Tibial artery (tissue), 4 donors: ENCODE results near the gene CLCN1.
A peak's percentile ranks its signal among the peaks of the same experiment; 100 is the strongest.

Experiments used
- DNase-seq, 2 donors: peaks; one replicate each; pipeline ENCODE4 v3.0.0-alpha.2; 2019
- H3K27ac ChIP-seq, 2 donors: fragments of 200-600 bp; sonication (generic) in 1 of 2; 1 replicate in 1 of 2; 2 replicates in 1 of 2; pipeline ENCODE4 v1.5.1; 2018 to 2019; ENCODE audit warnings: mild to moderate bottlenecking in 1 of 2
- H3K27me3 ChIP-seq, 2 donors: fragments of 200-600 bp; sonication (generic) in 1 of 2; one replicate each; pipeline versions ENCODE4 v1.5.1 to v1.6.0; 2016 to 2019
- H3K36me3 ChIP-seq, 3 donors: fragments of 200-600 bp; sonication (generic) in 2 of 3; one replicate each; pipeline ENCODE4 v1.5.1; 2016 to 2019; ENCODE audit warnings: mild to moderate bottlenecking in 2 of 3
- H3K4me1 ChIP-seq, 4 donors: fragments of 200-600 bp; sonication (generic) in 2 of 4; 1 replicate in 3 of 4; 2 replicates in 1 of 4; pipeline ENCODE4 v1.5.1; 2016 to 2019
- H3K4me3 ChIP-seq, 2 donors: fragments of 200-600 bp; sonication (generic) in 1 of 2; 1 replicate in 1 of 2; 2 replicates in 1 of 2; pipeline ENCODE4 v1.5.1; 2018 to 2019; ENCODE audit warnings: mild to moderate bottlenecking in 2 of 2
- H3K9me3 ChIP-seq, 3 donors: fragments of 200-600 bp; sonication (generic) in 1 of 3; one replicate each; pipeline ENCODE4 v1.5.1; 2016 to 2019
- CTCF ChIP-seq, 2 experiments: fragments of 200-600 bp in 1 of 2; fragments of 450-650 bp in 1 of 2; IDR thresholded peaks; one replicate each; pipeline ENCODE4 v1.5.1; 2017 to 2019; ENCODE audit warnings: antibody characterized with exemption in 2 of 2, mild to moderate bottlenecking in 1 of 2, moderate library complexity in 1 of 2
- intact Hi-C: fragments of 100-400 bp; cut with DNase I; formaldehyde crosslinking; loops from one replicate; pipeline ENCODE4 v1.15.0; 2023; ENCODE audit warnings: low total_unique reads

Gene CLCN1

DNA sequence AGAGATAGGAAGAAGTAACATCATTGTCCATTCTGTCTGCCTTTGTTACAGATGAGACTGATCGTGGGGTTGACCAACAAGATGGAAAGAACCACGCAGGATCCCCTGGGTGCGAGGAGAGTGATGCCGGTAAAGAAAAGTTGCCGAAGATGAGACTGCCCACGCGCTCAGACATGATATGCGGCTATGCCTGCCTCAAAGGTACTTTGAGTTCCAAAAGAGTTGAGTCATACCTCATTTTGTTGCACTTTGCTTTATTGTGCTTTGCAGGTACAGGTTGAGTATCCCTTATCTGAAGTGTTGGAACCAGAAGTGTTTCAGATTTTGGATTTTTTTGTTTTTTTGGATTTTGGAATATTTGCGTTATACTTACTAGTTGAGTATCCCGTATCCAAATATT is 12.2 kb upstream of the CLCN1 start:
- intact Hi-C loops, result loop anchor here (2.0 kb wide), 1 partner anchor 63 kb away; no protein-coding TSS in a partner anchor
- no peak for TF ChIP-seq CTCF (IDR thresholded peaks at IDR 0.05)
- Histone ChIP-seq H3K36me3 (peaks cover 81 to 97% (median 82%) of the 10 kb centered on the region in 3 donors), H3K9me3 (no peaks in the 10 kb centered on the region), H3K27me3 (no peaks in the 10 kb centered on the region), H3K4me1 (peaks cover 0 to 5% (median 0%) of the 10 kb centered on the region in 4 donors), H3K27ac (no peak overlapping the region), H3K4me3 (no peak overlapping the region)
- no peak for DNase-seq

DNA sequence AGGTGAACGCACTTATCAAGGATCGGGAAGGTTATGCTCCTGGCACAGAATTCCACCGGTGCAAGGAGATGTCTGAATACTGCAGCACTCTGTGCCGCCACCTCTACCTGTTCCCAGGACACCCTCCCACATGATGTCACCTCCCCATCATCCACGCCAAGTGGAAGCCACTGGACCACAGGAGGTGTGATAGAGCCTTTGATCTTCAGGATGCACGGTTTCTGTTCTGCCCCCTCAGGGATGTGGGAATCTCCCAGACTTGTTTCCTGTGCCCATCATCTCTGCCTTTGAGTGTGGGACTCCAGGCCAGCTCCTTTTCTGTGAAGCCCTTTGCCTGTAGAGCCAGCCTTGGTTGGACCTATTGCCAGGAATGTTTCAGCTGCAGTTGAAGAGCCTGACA is 11.0 kb upstream of the CLCN1 start:
- intact Hi-C loops, result loop anchor here (2.0 kb wide), 1 partner anchor 64 kb away; no protein-coding TSS in a partner anchor

DNA sequence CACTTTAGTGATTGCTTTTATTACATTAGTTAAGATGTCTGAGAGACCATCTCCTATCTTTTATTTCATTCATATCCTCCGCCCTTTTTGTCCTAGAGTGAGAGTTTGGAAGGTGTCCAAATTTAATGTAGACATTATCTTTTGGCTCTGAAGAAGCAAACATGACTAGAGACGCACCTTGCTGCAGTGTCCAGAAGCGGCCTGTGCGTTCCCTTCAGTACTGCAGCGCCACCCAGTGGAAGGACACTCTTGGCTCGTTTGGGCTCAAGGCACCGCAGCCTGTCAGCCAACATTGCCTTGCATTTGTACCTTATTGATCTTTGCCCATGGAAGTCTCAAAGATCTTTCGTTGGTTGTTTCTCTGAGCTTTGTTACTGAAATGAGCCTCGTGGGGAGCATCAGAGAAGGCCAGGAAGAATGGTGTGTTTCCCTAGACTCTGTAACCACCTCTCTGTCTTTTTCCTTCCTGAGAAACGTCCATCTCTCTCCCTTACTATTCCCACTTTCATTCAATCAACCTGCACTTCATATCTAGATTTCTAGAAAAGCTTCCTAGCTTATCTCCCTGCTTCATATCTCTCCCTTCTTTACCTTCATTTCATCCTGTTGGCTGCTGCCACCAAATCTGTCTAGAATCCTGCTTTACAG is 10.4 kb upstream of the CLCN1 start:
- peaks cover 65 to 89% (median 70%) of the 10 kb centered on the region in 3 donors for H3K36me3 ChIP-seq
- H3K27ac ChIP-seq, result no peak overlapping the region
- H3K27me3 ChIP-seq, result no peaks in the 10 kb centered on the region
- no peaks in the 10 kb centered on the region for H3K9me3 ChIP-seq
- DNase-seq, result peak in 1 of 2 donors; percentile 53
- peak; percentile 53 to 60 for TF ChIP-seq CTCF (IDR thresholded peaks at IDR 0.05)
- no peaks in the 10 kb centered on the region for H3K4me1 ChIP-seq
- intact Hi-C loops, result loop anchor here (2.0 kb wide), 1 partner anchor 65 kb away; no protein-coding TSS in a partner anchor
- no peak overlapping the region for H3K4me3 ChIP-seq

More for the DNA sequence above, 11.0 kb upstream of the CLCN1 start:
- no peaks in the 10 kb centered on the region for H3K9me3 ChIP-seq
- H3K4me1 ChIP-seq, result no peaks in the 10 kb centered on the region
- no peak for TF ChIP-seq CTCF (IDR thresholded peaks at IDR 0.05)
- H3K27ac ChIP-seq, result no peak overlapping the region
- H3K27me3 ChIP-seq, result no peaks in the 10 kb centered on the region
- H3K4me3 ChIP-seq, result no peak overlapping the region
- peaks cover 71 to 96% (median 76%) of the 10 kb centered on the region in 3 donors for H3K36me3 ChIP-seq
- no peak for DNase-seq

GRCh38 chr7:143308632-143309031 is 7.3 kb upstream of the CLCN1 start:
- DNase-seq, result no peak
- H3K4me3 ChIP-seq, result no peak overlapping the region
- no peaks in the 10 kb centered on the region for H3K9me3 ChIP-seq
- no peaks in the 10 kb centered on the region for H3K27me3 ChIP-seq
- peaks cover 35 to 61% (median 40%) of the 10 kb centered on the region in 3 donors for H3K36me3 ChIP-seq
- H3K27ac ChIP-seq, result no peak overlapping the region
- intact Hi-C loops, result no loop called here
- no peaks in the 10 kb centered on the region for H3K4me1 ChIP-seq
- TF ChIP-seq CTCF (IDR thresholded peaks at IDR 0.05), result no peak

GRCh38 chr7:143314127-143314526 is 1.8 kb upstream of the CLCN1 start:
- TF ChIP-seq CTCF (IDR thresholded peaks at IDR 0.05), result no peak
- no peak for DNase-seq
- intact Hi-C loops, result no loop called here
- H3K27me3 ChIP-seq, result no peaks in the 10 kb centered on the region
- H3K27ac ChIP-seq, result no peak overlapping the region
- peaks cover 0 to 6% (median 4%) of the 10 kb centered on the region in 3 donors for H3K36me3 ChIP-seq
- no peaks in the 10 kb centered on the region for H3K4me1 ChIP-seq
- H3K4me3 ChIP-seq, result no peak overlapping the region
- no peaks in the 10 kb centered on the region for H3K9me3 ChIP-seq
